Midbrain (tissue), 1 donor: ENCODE data around the gene CFAP69.
A peak's percentile ranks its signal among the peaks of the same experiment; 100 is the strongest.

ENCODE experiments used
- DNase-seq: peaks from one replicate; lab custom pipeline; 2025; lab: John Stamatoyannopoulos, UW

The CFAP69 gene

DNA sequence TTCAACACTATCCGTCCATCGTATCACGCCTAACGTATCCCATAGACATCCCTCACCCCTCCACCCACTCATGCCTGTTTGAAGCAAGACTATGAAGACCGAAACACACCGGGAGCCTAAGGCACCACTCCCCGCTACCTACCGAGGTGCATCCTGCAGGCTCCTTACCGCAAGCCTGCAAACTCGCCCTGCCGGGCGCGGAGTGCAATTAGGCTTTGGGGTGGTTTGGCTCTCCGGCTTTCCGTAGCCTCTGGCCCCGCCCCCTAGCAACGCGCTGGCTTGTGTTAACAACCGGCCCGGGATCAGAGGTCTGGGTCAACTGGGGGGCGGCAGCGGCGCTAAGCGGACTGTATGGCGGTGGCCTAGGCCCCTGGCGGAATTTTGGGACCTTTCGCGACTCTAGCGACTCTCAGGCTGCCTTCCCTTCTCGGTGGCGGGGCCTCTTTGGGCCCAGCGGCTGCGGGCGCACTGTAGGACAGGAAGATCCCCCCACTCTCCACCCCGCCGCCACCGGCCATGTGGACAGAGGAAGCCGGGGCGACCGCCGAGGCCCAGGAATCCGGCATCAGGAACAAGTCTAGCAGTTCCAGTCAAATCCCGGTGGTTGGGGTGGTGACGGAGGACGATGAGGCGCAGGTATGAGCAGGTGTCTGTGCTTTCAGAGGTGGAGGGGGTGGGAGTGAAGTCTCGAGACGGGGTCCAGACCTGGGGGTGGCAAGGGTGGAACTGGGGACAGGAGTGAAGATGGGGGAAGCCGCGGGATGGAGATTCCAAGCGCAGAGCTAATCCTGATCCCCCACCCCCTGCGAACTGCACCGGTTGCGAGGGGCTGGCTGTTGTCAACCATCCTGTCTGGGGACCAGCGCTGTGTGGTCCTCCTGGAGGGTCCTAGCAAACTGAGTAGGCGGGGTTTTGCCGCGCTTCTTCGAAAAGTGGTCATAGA is at the start of gene CFAP69:
Gene CFAP69 (plus strand): TSS at position 266 of the 943 bp plus-strand sequence. CDS start 251 bp downstream, at position 517.
- DNase-seq, result peak; percentile 89

DNA sequence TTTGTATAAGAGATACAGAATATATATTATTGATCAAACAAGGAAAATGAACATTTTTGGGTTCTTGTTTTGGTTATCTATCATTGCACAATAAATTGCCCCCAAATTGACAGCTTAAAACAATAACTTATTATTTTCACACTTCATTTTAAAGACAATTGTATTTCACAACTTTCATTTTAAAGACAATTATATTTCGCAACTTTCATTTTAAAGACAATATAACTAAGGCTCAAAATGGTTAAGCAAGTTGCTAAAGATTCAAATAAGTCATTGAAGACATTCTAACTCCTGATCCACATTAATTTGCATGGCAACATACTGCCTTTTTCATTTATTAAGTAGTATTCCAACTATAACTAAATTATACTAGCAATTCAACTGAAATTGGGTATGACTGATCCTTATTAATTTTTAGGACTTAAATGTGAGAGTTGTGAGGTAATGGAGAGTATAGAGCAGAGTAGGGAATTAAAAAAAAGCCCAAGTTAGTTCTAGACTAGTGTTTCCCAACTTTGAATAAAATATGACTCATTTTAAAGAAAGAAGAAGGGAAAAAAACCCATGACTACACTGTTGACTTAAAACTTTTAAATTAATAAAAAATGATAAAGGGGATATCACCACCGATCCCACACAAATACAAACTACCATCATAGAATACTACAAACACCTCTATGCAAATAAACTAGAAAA is 43.3 kb upstream of the CFAP69 start:
- DNase-seq, result no peak

DNA sequence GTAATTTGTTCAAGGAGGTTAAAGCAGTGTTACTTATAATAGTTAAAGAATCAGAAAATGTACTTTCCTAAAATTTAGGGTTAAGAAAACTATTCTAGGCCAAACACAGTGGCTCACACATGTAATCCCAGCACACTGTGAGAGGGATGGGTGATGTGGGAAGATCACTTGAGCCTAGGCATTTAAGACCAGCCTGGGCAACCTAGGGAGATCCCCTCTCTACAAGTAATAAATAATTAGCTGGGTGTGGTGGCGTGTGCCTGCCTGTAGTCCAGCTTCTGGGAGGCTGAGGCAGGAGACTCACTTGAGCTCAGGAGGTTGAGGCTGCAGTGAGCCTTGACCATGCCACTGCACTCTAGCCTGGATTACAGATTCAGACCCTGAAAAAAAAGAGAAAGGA is 37.0 kb upstream of the CFAP69 start:
- DNase-seq, result no peak

GRCh38 chr7:90209776-90210175 is 35.2 kb upstream of the CFAP69 start:
- DNase-seq, result no peak

- no peak for DNase-seq
Observed at GRCh38 chr7:90210475-90210874, 34.5 kb upstream of the CFAP69 start.

DNA sequence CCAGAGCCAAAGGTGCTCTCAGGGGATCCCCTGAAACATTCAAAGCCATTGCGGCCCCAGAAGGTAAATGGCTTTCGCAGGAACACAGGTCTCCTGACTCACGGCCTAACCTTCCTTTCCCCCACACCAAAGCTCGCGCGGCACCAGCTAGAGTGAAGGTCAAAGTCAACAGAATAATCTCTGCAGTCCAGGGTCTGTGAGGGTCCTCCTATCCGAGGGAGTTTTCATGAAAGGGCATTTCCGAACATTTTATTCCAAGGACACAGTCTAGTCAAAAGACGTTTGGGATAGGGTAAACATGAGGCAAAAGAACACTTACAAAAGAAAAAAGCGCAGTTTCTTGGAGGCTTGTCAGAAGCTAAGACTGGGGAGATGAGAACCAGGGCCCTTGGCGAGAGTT is 34.0 kb upstream of the CFAP69 start:
- DNase-seq, result no peak

DNA sequence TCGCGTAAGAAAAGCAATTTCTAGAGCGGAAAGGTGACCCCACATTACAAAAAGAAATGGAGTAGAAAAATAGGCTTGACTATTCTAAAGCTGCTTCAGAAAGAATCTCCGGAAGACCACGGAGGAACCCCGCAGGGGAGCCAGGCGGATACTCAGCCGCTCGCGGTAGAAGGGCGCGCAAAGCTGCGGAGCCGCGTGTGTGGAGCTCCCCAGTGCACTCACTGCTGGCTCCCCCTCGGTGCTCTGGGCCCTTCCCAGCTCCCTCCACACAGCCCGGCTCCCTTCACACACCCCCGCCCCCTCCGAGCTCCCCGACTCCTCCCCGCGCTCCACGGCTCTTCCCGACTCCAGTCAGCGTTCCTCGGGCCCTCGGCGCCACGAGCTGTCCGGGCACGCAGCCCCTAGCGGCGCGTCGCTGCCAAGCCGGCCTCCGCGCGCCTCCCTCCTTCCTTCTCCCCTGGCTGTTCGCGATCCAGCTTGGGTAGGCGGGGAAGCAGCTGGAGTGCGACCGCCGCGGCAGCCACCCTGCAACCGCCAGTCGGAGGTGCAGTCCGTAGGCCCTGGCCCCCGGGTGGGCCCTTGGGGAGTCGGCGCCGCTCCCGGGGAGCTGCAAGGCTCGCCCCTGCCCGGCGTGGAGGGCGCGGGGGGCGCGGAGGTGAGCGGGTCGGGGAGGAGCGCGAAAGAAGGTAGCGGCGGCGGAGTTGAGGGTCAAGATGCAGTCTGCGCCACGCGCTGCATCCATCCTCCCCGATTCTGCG is 33.4 kb upstream of the CFAP69 start, which contains the start of gene STEAP2:
Gene STEAP2 (plus strand): TSS at position 350 of the 758 bp plus-strand sequence. CDS start 13,343 bp downstream, outside the sequence.
- peak; percentile 73 for DNase-seq

DNA sequence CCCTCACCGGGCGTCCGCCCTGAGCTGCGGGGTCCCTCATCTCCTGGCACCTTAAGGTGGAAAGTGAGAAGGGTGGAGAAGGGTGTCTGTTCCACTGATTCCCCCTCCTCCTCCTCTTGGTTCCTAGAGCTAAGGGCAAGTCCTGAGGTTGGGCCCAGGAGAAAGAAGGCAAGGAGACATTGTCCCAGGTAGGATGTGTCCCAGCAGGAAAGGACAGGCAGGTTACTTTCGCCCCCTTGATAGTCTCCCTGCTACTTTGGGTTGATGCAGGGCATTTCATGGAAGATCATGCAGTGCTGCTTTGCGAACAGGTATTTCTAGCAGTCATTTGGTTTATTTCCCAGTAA is 32.9 kb upstream of the CFAP69 start:
- no peak for DNase-seq

- DNase-seq, result no peak
Observed at GRCh38 chr7:90213521-90213920, 31.5 kb upstream of the CFAP69 start.

- DNase-seq, result no peak
Observed at GRCh38 chr7:90216080-90216674, 28.8 kb upstream of the CFAP69 start.

- DNase-seq, result no peak
Observed at GRCh38 chr7:90216771-90217170, 28.2 kb upstream of the CFAP69 start.

DNA sequence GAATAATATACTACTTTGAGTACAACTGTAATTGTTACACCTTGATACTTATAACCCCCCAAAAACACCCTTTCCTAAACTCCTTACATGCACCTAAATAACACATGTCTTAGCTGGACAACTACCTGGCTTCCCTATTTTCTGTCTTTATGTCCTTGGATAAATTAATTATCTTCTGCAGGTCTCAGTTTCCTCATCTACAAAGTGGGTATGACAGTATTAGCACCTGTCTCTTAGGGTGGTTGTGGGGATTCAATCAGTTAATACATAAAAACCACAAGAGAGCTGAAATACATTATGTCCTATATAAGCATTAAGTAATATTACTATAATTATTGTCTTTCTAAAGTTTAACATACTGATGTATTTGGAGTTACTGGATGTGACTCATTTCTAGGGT is 22.6 kb upstream of the CFAP69 start:
- no peak for DNase-seq

- DNase-seq, result no peak
Observed at GRCh38 chr7:90222811-90223725, 21.9 kb upstream of the CFAP69 start.

DNA sequence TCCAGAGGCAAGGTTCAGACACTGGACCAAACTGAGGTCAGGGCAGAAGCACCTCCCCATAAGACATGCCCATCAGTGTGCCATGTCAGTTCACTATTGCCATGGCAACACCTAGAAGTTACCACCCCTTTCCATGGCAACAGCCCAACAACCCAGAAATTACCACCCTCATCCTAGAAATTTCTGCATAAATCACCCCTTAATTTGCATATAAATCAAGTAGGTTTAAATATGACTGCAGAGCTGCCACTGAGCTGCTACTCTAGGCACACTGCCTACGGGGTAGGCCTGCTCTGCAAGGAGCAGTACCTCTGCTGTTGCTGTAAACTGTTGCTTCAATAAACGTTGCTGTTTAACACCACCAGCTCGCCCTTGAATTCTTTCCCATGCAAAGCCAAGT is 20.8 kb upstream of the CFAP69 start:
- DNase-seq, result no peak

DNA sequence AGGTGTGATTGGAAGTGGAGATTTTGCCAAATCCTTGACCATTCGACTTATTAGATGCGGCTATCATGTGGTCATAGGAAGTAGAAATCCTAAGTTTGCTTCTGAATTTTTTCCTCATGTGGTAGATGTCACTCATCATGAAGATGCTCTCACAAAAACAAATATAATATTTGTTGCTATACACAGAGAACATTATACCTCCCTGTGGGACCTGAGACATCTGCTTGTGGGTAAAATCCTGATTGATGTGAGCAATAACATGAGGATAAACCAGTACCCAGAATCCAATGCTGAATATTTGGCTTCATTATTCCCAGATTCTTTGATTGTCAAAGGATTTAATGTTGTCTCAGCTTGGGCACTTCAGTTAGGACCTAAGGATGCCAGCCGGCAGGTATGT is 19.8 kb upstream of the CFAP69 start:
- no peak for DNase-seq

DNA sequence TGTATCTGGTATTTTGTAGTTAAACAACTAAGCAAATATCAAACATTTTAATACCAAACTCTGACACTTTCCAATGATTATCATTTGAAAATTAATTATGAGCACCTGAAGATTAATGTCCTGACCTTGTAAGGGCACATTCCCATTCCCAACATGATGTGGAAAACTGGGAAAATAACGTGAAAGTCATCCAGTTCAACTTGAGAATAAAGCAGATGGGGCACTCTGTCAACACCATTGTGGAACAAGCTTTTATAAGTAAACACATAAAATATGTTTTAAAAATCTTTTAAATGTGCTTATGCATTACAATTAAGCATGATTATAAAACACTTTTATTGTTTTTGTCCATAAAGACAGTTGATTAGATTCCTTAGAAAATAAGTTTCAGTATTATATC is 19.4 kb upstream of the CFAP69 start:
- no peak for DNase-seq

DNA sequence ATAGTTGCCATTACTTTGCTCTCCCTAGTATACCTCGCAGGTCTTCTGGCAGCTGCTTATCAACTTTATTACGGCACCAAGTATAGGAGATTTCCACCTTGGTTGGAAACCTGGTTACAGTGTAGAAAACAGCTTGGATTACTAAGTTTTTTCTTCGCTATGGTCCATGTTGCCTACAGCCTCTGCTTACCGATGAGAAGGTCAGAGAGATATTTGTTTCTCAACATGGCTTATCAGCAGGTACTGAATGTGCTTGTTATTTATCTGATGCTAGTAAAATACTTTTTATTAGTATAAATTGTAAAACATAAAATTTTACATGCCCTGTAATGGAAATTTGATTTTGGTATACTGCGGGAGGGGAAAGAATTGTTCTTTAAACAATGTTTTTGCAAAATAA is 17.7 kb upstream of the CFAP69 start:
- no peak for DNase-seq

DNA sequence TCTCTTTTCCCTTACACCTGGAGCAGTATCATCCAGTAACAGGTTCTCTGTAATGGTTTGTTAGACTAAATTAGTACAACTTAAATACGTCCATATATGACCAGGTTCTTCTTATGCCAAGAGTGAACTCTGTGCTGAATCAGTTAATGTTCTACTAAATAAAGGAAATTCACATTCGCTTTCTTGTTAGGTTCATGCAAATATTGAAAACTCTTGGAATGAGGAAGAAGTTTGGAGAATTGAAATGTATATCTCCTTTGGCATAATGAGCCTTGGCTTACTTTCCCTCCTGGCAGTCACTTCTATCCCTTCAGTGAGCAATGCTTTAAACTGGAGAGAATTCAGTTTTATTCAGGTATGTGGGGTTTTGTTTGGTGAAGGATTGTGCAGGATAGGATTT is 15.3 kb upstream of the CFAP69 start:
- no peak for DNase-seq

- DNase-seq, result no peak
Observed at GRCh38 chr7:90230834-90231233, 14.1 kb upstream of the CFAP69 start.

DNA sequence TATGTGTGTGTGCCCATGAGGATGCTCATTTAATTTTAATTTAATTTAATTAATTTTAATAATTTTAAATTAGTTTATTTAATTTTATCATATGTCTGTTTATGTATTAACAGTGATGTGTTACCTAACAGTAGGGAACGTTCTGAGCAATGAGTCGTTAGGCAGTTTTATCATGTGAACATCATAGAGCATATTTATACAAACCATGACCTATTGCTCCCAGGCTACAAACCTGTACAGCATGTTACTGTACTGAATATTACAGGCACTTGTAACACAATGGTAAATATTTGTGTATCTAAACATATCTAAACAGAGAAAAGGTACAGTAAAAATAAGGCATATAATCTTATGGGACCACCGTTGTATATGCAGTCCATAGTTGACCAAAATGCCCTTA is 13.7 kb upstream of the CFAP69 start:
- no peak for DNase-seq

DNA sequence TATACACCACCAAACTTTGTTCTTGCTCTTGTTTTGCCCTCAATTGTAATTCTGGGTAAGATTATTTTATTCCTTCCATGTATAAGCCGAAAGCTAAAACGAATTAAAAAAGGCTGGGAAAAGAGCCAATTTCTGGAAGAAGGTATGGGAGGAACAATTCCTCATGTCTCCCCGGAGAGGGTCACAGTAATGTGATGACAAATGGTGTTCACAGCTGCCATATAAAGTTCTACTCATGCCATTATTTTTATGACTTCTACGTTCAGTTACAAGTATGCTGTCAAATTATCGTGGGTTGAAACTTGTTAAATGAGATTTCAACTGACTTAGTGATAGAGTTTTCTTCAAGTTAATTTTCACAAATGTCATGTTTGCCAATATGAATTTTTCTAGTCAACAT is 12.5 kb upstream of the CFAP69 start:
- DNase-seq, result no peak
